NCI-H2081 (cell line): ENCODE data around the gene ZNF619.
"Not testable (repeated sequence)": the region's sequence is repeated elsewhere in the genome, so short reads cannot be mapped to it uniquely, and the experiment has no call there.

Experiments used
- DNase-seq, 2 experiments: peaks; one replicate each; lab custom pipeline; 2025; lab: John Stamatoyannopoulos, UW

ZNF619 gene

GRCh38 chr3:40476478-40477470 lies at the start of gene ZNF619:
TSS of gene ZNF619 (plus strand) at chr3:40477122. CDS start at chr3:40477980, 858 bp downstream.
- peak; percentile 0 to 6 for DNase-seq

GRCh38 chr3:40432793-40433192 lies 44.1 kb upstream of the ZNF619 start:
- no peak for DNase-seq

GRCh38 chr3:40437889-40438288 lies 39.0 kb upstream of the ZNF619 start:
- DNase-seq = no peak

GRCh38 chr3:40445062-40445461 lies 31.9 kb upstream of the ZNF619 start:
- no peak for DNase-seq

GRCh38 chr3:40445880-40446279 lies 31.0 kb upstream of the ZNF619 start:
- no peak for DNase-seq

- no peak for DNase-seq
These were observed 26.5 kb upstream of the ZNF619 start for GRCh38 chr3:40450438-40450837.

GRCh38 chr3:40451551-40451950 lies 25.4 kb upstream of the ZNF619 start:
- DNase-seq = no peak

- DNase-seq = no peak
These were observed 24.9 kb upstream of the ZNF619 start for GRCh38 chr3:40452057-40452456.

- no peak for DNase-seq
These were observed 24.4 kb upstream of the ZNF619 start for GRCh38 chr3:40452562-40452875.

GRCh38 chr3:40452876-40453730 lies 23.8 kb upstream of the ZNF619 start:
- peak; percentile 79 to 92 for DNase-seq

GRCh38 chr3:40453933-40454332 lies 23.0 kb upstream of the ZNF619 start:
- DNase-seq = no peak

- DNase-seq = no peak
These were observed 21.6 kb upstream of the ZNF619 start for GRCh38 chr3:40455328-40455727.

GRCh38 chr3:40456279-40456939 lies 20.5 kb upstream of the ZNF619 start:
- DNase-seq = no peak

GRCh38 chr3:40456940-40457823 lies 19.7 kb upstream of the ZNF619 start, which contains the start of gene RPL14:
TSS of gene RPL14 (plus strand) at chr3:40457339. CDS start at chr3:40457472, 133 bp downstream.
- DNase-seq = peak; percentile 69 to 84

- DNase-seq = no peak
These were observed 18.4 kb upstream of the ZNF619 start for GRCh38 chr3:40458473-40458872.

GRCh38 chr3:40460481-40460880 lies 16.4 kb upstream of the ZNF619 start:
- DNase-seq = not testable (repeated sequence)

GRCh38 chr3:40461161-40461560 lies 15.8 kb upstream of the ZNF619 start:
- DNase-seq = no peak

GRCh38 chr3:40462838-40463237 lies 14.1 kb upstream of the ZNF619 start:
- not testable (repeated sequence) for DNase-seq

- DNase-seq = no peak
These were observed 13.3 kb upstream of the ZNF619 start for GRCh38 chr3:40463579-40463978.

- DNase-seq = no peak
These were observed 12.4 kb upstream of the ZNF619 start for GRCh38 chr3:40464339-40465110.

- DNase-seq = no peak
These were observed 11.9 kb upstream of the ZNF619 start for GRCh38 chr3:40465111-40465407.
